NCI-H460 (cell line): ENCODE data around the gene ALKAL2. TPM values are rescaled to one million over a fixed set of nuclear protein-coding genes. Genes with fewer than 3 reads are reported as not detected.
"Not testable (repeated sequence)": the region's sequence is repeated elsewhere in the genome, so short reads cannot be mapped to it uniquely, and the experiment has no call there.

ENCODE experiments used
- DNase-seq: peaks from one replicate; pipeline ENCODE4 v3.0.0-alpha.2; 2016; ENCODE audit warnings: low read depth; ENCODE audit errors: extremely low read depth
- polyA plus RNA-seq: library from polyadenylated mRNA; depleted of rRNA; stranded (reverse); fragments of >200 nt; gene quantifications from 2 replicates; pipeline ENCODE4 v1.2.3, GENCODE V29; 2014; cell fraction: nucleus; rRNA removed
- total RNA-seq: library from RNA; depleted of rRNA; stranded (reverse); fragments of >200 nt; shearing (Covaris generic); gene quantifications from 2 replicates; pipeline ENCODE4 v1.2.3, GENCODE V29; 2014; rRNA removed

The ALKAL2 gene, protein sequence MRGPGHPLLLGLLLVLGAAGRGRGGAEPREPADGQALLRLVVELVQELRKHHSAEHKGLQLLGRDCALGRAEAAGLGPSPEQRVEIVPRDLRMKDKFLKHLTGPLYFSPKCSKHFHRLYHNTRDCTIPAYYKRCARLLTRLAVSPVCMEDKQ
- not detected in 2 replicates for total RNA-seq
- polyA plus RNA-seq: not detected in 2 replicates

GRCh38 chr2:287911-288757 lies at the start of gene ALKAL2:
ALKAL2 (minus strand) TSS chr2:288091; CDS start chr2:287835, 256 bp downstream.
- DNase-seq: no peak

GRCh38 chr2:336949-337348 lies 49.1 kb upstream of the ALKAL2 start:
- not testable (repeated sequence) for DNase-seq

GRCh38 chr2:336360-336759 lies 48.5 kb upstream of the ALKAL2 start:
- DNase-seq: no peak

DNA sequence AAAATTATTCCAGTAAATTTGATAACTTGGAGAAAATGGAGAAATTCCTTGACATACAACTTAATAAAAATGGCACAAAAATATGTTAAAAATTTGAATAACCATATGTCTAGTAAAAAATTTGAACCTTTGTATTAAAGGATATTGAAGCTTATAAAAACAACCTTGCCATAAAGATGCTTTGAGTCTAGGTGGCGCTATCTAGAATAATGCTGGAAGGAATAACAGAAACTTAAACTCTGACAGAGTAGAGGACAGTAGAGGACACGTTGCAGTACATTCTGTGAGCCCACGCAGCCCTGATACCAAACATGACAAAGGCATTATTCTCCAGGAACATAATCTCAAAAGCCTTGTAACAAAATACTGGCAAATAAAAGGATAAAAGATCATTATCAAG lies 44.7 kb upstream of the ALKAL2 start:
- no peak for DNase-seq

DNA sequence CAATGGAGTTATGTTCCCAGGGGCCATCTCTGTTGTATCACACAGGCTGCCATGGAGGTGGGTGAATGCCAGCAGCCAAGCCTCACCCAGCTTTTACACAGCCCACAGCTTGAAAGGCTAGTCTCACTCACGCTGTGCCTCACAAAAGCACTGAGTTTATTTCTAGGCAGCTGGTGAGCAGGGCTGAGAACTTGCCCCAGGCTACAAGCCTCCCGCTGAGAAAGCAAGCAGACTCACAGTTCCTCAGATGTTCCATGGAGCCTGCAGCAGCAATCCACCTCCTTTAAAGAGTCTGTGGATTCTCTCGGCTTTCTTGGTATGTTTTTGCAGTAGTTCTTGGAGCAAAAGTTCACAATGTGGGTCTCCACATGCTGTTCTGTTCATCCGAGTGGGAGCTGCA lies 40.9 kb upstream of the ALKAL2 start:
- DNase-seq: no peak

DNA sequence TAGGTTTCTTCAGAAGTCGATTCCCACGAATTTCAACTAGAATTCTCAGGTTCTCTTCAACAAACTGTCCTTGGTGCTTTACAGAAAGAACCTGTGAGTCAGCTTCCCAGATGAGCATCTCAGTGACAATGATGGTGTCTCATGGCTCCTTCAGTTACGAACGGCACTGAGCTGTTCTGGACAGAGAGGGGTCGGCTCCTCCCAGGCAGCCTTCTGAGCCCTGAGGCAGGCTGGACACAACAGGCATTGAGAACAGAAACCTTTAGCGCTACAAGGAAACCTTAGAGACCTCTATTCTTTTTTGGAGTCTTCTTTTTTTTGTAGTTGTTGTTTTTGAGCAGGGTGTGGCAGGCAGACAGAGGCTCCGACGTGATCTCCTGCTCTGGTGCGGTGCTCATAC lies 35.1 kb upstream of the ALKAL2 start:
- DNase-seq: no peak

DNA sequence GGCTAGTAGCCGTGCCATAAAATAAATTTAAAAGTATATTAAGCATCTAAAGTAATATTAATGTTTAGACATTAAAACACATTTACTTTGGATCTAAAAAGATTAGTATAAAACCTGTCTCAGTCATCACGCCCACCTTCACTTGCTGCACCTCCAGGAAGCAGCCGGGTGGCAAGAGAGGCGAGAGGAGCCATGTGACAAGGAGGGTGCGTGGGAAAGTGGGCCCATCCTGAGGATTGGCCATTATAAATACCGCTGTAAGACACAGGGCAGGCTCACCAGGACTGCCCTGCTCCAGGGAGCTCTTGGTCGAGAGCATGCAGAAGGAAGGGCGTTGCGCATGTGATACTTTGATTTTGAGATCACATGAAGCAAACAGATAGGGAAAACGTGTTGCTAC lies 34.4 kb upstream of the ALKAL2 start:
- no peak for DNase-seq

GRCh38 chr2:320561-320960 lies 32.7 kb upstream of the ALKAL2 start:
- no peak for DNase-seq

- DNase-seq: no peak
Observed at GRCh38 chr2:319059-319600, 31.2 kb upstream of the ALKAL2 start.

DNA sequence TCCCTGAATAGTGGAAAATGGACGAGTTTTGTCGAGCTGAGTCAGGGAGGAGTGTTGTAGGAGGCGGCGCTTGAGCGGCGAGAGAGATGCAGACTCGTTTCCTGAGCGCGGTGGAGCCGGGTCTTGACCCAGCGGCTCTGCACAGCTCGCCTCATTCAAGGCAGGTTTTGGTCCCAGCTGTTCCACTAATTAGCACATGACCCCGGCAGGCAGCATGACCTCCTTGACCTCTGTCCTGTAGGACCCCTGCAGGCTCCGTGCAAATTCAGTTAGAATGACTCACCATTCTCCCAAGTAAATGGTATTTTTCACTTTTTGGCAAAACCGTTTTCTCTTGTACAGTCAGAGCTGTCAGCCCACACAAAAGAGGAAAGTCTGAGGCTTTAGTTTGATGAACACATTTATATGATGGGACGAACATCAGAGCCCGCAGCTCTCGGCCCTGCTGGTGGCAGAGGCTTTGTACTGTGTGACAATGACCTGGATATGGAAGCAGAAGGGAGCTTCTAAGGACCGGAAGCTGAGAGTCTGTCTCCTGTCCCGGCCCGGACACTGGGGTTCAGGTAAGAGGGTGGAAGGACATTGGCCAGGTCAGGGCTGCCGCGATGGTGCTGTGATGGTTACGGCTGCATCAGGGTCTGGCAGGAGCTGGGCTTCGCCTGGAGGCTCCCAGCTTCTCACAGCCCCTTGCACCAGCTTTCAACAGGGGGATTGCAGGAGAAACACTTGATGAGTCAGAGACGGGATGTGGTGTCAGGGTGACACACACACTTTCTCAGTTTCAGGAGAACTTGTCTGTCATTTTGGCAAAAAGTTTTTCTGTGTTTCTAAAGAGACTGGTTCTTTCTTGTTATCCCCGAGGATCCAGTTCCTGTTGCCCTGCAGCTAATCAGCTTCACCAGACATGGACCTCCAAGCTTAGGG lies 29.9 kb upstream of the ALKAL2 start:
- no peak for DNase-seq

- DNase-seq: no peak
Observed at GRCh38 chr2:316381-316780, 28.5 kb upstream of the ALKAL2 start.

GRCh38 chr2:315925-316324 lies 28.0 kb upstream of the ALKAL2 start:
- DNase-seq: not testable (repeated sequence)

- DNase-seq: no peak
Observed at GRCh38 chr2:314561-315336, 26.9 kb upstream of the ALKAL2 start.

DNA sequence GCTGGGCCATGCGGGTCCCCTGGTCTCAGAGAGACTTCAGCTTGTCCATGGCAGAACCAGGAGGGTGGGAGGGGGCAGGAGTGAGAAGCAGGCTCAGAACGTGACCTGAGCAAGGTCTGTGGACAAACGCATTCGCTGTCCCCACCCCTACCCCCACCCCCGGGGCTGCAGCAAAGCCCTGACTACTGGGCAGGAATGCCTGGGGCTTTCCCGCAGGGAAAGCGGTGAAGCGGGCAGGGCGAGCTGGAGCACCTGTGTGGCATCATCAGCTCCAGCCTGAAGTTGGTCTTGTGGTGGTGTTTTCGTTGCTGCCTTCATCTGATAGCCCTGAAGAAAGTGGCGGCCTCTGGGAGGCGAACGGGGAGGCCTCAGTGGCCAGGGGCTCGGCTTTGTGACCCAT lies 26.1 kb upstream of the ALKAL2 start:
- DNase-seq: no peak

DNA sequence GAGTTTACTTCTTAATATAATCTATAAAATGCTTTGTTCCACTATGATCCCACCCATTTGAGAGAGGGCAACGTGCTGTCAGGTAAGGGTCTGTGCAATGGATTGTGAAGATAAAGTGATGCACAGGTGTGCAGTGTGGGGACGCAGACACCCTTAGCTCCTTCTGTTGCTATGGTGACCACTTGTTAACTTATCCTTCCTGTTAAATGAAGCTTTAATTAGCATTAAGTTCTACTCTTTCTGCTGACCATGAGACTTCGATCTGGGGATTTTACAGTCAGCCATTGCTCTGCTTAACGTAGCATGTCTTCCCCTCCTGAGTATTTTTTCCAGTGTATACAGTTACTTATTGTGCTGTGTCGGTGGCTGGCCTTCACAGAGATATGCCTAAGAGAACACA lies 23.1 kb upstream of the ALKAL2 start:
- no peak for DNase-seq

DNA sequence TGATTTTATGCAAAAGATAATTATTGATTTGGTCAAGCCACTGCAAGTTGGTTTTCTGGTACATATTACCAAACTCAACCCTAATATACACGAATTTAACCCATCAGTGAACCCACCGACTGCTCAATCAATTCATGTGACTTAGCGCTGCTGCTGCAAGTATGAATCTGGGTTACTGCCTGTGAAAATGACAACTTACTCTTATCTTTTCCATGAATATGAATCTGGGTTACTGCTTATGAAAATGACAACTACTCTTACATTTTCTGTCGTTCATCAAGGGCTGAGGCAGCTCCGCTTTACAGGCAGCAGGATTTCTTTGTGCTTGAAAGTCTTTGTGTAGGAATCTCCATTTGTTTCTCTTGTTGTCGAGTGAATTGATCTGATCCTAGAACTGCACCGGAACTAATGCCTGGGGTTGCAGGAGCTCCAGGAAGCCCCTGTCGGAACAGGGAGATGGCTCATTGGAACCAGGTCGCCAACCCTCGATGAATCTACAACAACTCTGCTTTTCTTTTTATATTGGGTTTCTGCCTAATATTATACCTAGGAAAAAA lies 22.1 kb upstream of the ALKAL2 start:
- DNase-seq: no peak

DNA sequence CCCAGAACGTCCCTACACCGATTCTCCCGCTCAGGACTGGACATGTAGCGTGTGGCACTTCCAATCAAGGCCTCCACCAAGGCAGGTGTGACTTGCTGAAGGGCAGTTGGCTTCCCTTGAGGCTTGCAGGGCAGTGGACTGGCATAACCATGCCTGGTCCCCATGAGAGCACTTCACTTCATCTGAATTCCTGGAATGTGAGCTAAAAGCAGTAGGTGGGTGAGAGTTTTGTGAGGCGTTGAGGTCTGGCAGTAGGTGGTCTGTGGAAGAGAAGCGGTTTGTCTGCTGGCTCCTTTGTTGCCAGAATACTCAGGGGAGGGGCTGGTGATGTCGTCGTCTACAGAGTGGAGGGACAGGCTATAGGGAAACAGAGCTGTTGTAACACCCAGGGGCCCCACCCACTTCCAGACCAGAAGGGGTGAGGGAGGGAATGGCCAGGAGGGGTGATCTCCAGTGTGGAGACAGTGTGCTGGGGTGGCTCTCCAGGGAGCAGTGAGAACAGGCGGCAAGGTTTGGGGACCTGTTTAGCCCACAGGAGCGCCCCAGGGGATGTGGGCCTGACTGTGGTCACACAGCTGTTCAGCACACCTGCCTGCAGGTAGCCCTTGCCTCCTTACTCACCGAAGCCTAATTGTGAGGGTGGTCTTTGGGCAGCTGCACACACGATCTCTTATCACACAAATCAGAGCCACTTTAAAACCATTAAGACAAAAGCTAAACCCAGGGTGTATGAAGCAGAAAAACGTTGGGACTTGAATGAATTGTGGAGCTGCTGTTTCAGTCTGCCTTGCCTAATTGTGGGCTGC lies 21.5 kb upstream of the ALKAL2 start:
- DNase-seq: no peak

DNA sequence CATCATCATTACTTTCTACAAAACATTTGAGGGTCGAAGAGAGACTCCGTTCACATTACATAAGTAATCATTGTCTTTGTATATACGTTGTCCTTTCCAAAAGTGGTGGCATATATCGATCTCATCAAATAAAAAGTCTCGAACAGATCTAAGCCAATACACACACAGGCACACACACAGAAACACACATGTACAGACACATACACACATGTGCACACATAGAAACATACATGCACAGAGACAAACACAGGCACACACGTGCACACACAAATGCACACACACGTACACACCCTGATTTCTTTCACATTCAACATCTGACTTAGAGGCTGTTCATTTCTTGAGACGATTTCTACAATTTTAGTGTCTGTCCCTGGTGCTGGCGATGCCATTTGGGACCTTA lies 17.5 kb upstream of the ALKAL2 start:
- no peak for DNase-seq

- DNase-seq: no peak
Observed at GRCh38 chr2:296354-296753, 8.5 kb upstream of the ALKAL2 start.
